ENCODE measurements around the gene RCOR3.
A peak's percentile ranks its signal among the peaks of the same experiment; 100 is the strongest.
"Not testable (repeated sequence)": the region's sequence is repeated elsewhere in the genome, so short reads cannot be mapped to it uniquely, and the experiment has no call there.

RCOR3 gene

DNA sequence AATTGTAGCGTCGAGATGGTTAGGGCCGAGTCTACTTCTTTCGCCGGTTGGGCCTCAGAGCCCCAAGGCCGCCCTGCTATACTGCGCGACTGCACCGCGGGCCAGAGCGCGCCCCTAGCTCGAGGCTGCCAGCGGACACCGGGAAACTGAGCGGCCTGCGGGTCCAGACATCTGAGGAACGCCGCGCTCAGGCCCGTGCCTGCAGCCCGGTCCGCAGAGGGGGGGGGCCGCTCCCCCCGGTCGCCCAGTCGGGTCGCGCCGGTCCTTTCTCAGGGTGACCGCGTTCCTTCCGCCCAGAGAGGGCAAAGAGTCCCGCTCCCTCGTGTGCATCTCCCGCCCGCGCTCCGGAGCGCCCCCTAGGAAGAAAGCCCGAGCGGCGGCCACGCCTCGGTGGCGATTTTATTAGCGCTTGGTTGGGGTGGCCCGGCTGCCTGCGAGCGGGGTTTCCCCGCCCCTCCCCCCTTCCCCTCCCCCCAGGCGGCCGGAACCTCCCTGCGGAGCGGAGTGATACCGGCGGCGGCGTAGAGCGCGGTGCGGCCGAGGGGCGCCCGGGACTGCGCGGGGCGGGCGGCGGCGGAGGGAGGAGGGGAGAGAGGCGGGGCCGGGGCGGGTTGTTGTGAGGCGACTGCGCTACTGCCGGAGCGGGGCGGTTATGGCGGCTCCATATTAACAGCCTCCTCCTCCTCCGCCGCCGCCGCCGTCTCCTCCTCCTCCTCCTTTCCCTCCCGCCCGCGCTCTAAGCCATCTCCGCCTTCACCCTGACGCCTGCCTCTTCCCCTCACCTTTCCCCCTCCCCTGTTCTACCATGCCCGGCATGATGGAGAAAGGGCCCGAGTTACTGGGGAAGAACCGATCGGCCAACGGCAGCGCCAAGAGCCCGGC lies at the start of gene RCOR3:
Gene RCOR3 (plus strand): TSS at position 611 of the 882 bp plus-strand sequence. CDS start 195 bp downstream, at position 806.
- peak; percentile 76 for DNase-seq (ENCODE audit: low read depth)

DNA sequence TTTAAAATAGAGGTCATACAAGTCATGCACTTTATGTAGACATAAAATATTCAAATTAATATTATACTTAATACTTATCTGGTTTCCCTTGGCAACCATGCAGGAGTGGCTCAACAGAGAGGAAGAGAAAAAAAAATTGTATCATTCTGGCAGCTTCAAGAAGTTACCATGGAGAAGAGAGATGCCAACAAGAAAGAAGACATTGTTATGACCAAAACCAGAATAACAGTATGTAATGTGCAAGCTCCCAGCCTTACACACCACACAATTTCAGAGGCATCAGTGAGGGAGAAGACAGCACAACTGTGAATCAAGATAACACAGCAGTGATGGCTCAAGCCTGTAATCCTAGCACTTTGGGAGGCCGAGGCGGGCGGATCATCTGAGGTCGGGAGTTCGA lies 49.1 kb upstream of the RCOR3 start:
- DNase-seq (ENCODE audit: low read depth): no peak

DNA sequence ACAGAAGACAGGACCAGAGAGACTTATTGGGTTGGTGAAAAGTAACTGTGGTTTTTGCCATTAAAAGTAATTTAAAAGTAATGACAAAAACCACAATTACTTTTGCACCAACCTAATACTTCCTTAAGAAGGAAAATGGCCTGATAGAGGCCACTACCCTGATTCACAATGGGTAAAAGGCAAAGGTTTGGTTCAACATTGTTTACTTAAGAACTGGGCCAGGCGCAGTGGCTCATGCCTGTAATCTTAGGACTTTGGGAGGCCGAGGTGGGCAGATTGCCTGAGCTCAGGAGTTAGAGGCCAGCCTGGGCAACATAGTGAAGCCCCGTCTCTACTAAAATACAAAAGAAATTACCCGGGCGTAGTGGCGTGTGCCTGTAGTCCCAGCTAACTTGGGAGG lies 48.2 kb upstream of the RCOR3 start:
- no peak for DNase-seq (ENCODE audit: low read depth)

DNA sequence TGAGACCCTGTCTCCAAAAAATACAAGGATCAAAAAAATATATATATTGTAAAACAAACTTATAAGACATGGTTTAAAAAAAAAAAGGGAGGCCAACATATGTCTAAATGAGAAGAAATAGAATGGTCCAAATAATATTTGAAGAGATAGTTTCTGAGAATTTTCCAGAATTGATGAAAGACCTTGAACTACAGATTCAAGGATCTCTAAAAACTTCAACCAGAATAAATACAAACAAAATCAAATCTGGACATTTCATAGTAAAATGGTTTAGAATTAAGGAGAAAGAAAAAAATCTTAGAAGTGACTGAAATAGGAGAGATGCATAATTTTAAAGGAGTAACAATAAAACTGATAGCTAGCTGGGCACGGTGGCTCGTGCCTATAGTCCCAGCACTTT lies 45.5 kb upstream of the RCOR3 start:
- DNase-seq (ENCODE audit: low read depth): no peak

- no peak for DNase-seq (ENCODE audit: low read depth)
Measured at GRCh38 chr1:211215577-211215976, 43.6 kb upstream of the RCOR3 start.

DNA sequence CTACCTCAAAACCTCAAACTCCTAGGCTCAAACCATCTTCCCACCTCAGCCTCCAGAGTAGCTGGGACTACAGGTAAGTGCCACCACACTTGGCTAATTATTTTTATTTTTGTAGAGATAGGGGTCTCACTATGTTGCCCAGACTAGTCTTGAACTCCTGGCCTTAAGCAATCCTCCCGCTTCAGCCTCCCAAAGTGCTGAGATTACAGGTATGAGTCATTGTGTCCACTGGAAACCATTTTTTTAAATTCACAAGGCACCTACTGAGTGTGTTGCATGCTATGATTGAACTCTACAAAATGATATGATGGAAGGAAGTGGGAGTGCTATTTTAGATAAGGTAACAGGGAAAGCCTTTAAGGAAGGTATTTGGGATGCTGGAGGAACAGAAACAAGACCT lies 41.8 kb upstream of the RCOR3 start:
- no peak for DNase-seq (ENCODE audit: low read depth)

GRCh38 chr1:211222469-211223234 lies 36.5 kb upstream of the RCOR3 start:
- DNase-seq (ENCODE audit: low read depth): not testable (repeated sequence)

- DNase-seq (ENCODE audit: low read depth): not testable (repeated sequence)
Measured at GRCh38 chr1:211228573-211229364, 30.4 kb upstream of the RCOR3 start.

GRCh38 chr1:211229365-211229759 lies 29.8 kb upstream of the RCOR3 start:
- no peak for DNase-seq (ENCODE audit: low read depth)

- DNase-seq (ENCODE audit: low read depth): no peak
Measured at GRCh38 chr1:211231873-211232272, 27.3 kb upstream of the RCOR3 start.

GRCh38 chr1:211236633-211237320 lies 22.4 kb upstream of the RCOR3 start:
- DNase-seq (ENCODE audit: low read depth): no peak

DNA sequence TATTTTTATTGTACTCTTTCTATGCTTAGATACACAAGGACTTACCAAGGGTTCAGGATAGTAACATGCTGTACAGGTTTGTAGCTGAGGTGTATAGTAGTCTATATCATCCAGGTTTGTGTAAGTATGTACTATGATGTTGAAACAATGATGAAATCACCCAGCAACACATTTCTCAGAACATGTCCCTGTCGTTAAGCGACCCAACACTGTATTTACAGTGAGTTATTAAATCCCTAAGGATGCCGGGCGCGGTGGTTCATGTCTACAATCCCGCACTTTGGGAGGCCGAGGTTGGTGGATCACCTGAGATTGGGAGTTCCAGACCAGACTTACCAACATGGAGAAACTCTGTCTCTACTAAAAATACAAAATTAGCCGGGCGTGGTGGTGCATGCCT lies 21.6 kb upstream of the RCOR3 start:
- DNase-seq (ENCODE audit: low read depth): no peak

DNA sequence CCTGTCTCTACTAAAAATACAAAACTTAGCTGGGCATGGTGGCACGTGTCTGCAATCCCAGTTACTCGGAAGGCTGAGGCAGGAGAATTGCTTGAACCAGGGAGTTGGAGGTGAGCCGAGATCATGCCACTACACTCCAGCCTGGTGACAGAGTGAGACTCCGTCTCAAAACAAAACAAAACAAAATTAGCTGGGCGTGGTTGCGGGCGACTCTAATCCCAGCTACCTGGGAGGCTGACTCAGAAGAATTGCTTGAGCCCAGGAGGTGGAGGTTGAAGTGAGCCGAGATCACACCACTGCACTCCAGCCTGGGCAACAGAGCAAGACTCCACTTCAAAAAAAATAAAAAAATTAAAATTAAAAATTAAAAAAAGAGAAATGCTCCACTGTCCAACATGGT lies 18.6 kb upstream of the RCOR3 start:
- DNase-seq (ENCODE audit: low read depth): not testable (repeated sequence)

- no peak for DNase-seq (ENCODE audit: low read depth)
Measured at GRCh38 chr1:211241071-211241470, 18.1 kb upstream of the RCOR3 start.

DNA sequence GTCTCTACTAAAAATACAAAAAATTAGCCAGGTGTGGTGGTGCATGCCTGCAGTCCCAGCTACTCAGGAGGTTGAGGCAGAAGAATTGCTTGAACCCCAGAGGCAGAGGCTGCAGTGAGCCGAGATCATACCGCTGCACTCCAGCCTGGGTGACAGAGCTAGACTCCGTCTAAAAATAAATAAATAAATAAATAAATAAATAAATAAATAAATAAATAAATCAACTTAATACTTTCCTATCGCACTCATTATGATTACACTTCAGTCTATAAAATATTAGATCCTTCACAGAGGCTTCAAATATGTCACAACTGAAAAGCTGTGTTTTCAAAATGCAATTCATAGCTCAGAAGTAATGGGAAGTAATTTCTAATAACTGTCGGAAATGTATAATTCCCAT lies 15.5 kb upstream of the RCOR3 start:
- not testable (repeated sequence) for DNase-seq (ENCODE audit: low read depth)

GRCh38 chr1:211246583-211246982 lies 12.6 kb upstream of the RCOR3 start:
- not testable (repeated sequence) for DNase-seq (ENCODE audit: low read depth)

DNA sequence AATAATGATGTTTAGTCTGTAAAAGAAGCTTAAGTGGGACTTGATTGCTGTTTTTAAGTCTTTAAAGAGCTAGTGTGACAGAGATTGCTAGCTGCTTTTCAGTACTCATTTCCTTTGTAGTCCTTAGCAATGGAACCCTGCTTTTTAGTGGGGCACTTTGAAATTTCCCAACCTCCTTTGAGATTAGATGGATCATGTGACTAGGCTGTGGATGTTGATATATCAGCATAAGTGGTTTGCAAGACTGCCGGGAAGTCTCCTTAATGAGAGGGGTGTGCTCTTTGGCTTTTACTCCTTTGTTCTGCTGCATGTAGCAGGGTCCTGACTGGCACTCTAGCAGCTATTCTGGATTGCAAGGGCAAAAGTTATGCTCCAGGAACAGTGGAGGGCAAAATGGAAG lies 11.2 kb upstream of the RCOR3 start:
- no peak for DNase-seq (ENCODE audit: low read depth)

DNA sequence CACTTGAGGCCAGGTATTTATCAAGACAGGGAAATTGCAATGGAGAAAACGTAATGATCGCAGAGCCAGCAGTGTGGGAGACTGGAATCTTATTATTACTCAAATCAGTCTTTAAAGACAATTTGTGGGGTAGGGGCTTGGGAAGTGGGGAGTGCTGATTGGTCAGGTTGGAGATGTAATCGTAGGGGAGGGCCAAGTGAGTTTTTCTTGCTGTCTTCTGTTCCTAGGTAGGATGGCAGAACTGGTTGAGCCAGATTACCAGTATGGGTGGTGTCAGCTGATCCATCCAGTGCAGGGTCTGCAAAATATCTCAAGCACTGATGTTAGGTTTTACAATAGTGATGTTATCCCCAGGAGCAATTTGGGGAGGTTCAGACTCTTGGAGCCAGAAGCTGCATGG lies 9.6 kb upstream of the RCOR3 start:
- DNase-seq (ENCODE audit: low read depth): not testable (repeated sequence)

GRCh38 chr1:211257826-211258225 lies 1.3 kb upstream of the RCOR3 start:
- no peak for DNase-seq (ENCODE audit: low read depth)

GRCh38 chr1:211258310-211258755 lies 833 bp upstream of the RCOR3 start:
- peak; percentile 46 for DNase-seq (ENCODE audit: low read depth)

DNA sequence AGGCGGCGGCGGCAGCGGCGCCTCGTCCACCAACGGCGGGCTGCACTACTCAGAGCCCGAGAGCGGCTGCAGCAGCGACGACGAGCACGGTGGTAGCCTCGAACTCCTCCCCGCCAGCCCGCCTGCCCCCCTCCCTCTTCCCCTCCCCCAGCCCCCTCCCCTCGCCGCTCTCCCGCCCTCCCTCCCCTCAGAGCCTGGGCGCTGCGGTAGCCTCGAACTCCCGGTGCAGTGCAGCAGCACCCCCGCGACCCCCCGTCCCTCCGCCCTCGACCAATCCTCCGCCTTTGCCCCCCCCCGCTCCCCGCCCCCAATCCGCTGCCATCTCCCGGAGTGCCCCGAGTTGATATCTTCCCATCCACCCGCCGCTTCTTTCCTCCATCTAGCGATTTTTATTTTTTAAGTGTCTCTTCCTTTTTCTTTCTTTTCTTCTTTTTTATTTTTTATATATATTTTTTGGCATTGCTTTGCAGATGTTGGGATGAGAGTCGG lies 516 bp downstream of the RCOR3 start:
- DNase-seq (ENCODE audit: low read depth): no peak
